Inflammatory macrophage (primary cell): ENCODE data around the gene CSRNP3.

ENCODE experiments used
- DNase-seq, 2 donors: peaks; one replicate each; pipeline ENCODE4 v3.0.0-alpha.2; 2020 to 2022
- total RNA-seq, 18 experiments: gene quantifications; one replicate each; lab custom pipeline; 2026; ENCODE audit warnings: mixed read lengths in 6 of 18, inconsistent platforms in 2 of 18; lab: John Stamatoyannopoulos, UW

The CSRNP3 gene
- total RNA-seq = 0 to 0.26 (median 0.04) reads per million in 18 experiments

- no peak for DNase-seq
Measured at GRCh38 chr2:165469417-165469816, at the start of gene CSRNP3. Gene CSRNP3 (plus strand): TSS chr2:165469698. CDS start chr2:165595066, 125,368 bp downstream.

DNA sequence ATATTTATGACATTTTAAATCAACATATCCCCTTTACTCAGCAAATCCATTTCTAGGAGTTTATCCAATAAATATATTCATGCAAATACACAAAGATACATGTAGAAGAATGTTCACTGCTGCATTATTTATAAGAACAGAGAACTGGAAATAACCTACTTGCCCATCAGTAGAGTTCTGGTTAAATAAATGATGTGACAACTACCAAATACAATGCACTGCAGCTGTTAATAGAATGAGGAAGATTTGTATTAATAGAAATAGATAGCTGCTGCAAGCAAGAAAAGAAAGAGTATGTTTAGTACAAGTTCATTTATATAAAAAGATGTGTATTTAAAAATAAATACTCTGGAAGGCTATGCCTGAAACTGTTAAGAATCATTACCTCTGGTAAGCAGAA lies 49.3 kb upstream of the CSRNP3 start:
- DNase-seq = no peak

DNA sequence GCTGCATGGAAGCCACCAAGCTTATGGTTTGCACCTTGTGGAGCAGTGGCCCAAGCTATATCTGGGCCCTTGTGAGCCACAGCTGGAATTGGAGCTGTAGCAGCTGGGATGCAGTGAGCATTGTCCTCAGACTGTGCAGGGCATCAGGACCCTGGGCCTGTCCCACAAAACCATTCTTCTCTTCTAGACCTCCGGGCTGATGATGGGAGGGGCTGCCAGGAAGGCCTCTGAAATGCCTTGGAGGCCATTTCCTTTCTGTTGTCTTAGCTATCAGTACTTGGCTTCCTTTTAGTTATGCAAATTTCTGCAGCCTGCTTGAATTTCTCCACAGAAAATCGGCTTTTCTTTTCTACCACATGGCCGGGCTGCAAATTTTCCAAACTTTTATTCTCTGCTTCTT lies 46.4 kb upstream of the CSRNP3 start:
- DNase-seq = no peak

- no peak for DNase-seq
Measured at GRCh38 chr2:165425556-165425955, 43.9 kb upstream of the CSRNP3 start.

DNA sequence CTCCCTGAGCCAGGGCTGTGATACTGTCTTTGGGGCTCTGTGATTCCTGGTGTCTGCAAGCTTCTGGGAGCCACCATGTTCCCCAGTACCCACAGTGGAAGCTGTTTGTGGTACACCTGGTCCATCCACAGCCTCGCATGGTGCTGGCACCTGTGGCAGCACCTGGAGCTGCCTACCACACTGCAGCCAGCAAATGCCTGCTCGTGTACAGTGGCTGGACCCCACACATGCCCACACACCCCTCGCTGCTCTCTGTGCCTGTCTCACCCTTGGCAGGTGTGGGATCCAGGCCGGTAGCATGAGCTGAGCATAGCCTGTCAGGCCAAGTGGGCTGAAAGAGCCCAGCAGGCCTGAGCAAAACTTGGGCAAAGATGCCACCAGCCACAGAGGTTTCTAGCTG lies 41.8 kb upstream of the CSRNP3 start:
- DNase-seq = no peak

DNA sequence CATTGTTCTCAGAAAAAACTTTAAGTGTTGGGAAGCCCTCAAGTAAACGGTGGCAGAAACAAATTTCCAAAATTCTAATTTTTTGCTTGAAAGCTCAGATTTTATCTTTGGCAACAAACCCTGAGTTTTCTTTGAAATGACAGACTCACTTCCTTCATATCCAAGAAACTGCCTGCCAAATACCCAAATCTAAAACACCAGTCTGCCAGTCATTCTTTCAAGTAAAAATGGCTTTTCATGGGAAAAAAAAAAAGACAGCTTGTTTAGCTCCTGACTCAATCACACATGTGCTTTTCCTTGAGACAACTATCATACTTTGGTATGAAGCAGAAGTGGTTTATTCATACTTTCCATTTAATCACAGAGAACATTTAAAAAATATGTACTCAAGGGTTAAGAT lies 40.6 kb upstream of the CSRNP3 start:
- DNase-seq = no peak

DNA sequence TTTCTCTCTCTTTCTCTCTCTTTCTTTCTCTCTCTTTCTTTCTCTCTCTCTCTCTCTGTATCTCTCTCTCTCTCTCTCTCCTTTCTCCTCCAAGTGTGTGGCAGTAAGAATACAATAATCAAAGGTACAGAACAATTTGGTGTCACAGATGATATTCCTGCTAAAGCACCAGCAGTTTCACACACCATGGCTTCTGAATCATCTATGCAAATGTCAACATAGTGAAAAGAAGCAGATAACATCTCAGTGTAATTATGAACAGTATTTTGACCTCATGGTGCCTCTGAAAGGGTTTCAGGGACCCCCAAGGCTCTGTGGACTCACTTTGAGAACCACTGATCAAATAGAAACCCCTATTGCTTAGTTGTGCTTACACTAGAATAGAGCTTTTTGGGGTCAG lies 38.5 kb upstream of the CSRNP3 start:
- DNase-seq = no peak

- no peak for DNase-seq
Measured at GRCh38 chr2:165432234-165432966, 37.1 kb upstream of the CSRNP3 start.

DNA sequence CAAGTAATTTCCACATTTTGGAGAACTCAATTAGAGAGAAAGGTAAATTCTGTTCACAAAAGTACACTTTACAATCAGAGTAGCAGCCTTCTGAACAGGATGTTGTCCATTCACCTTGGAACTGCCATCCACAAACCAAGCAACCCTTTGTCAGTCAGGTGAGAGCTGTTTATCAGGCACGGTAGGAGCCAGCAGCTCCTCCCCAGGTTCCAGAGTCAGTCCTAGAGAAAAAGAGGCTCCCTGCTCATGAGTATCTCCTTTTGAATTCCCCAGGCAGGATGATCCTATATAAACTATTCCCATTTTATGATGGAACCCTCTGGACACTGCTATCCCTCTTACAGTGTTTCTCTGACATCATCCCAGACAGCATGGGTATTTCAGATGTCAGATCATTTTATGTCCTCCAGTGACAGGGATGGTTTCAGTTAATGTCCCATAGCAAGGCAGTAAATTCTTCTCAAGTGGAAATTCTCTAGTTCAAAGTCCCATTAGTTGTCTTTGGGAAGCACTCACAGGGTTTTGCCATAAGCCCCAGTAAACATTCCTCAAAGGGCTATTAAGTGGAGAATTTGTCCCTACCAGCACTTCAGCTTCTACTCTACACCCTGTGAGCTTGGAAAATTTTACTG lies 34.5 kb upstream of the CSRNP3 start:
- no peak for DNase-seq

GRCh38 chr2:165435611-165436010 lies 33.9 kb upstream of the CSRNP3 start:
- DNase-seq = no peak

GRCh38 chr2:165436559-165436958 lies 32.9 kb upstream of the CSRNP3 start:
- no peak for DNase-seq

DNA sequence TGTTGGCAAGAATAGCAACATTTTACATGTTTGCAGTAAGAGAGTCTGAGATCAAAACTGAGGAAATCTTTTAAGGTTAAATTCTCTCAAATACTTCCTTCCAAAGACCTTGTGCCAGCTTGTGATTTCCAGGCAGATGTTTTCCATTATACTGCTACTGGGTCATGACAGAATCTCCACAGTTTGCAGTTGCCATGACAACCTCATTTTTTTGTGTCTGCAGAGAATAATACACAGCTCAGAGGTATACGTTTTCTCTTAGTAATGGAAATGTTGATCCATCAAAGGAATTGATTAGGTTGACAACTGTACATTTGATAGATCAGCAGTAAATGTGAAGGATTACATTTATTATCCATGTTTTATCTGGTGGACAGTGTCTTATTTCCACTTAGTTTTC lies 29.1 kb upstream of the CSRNP3 start:
- no peak for DNase-seq

DNA sequence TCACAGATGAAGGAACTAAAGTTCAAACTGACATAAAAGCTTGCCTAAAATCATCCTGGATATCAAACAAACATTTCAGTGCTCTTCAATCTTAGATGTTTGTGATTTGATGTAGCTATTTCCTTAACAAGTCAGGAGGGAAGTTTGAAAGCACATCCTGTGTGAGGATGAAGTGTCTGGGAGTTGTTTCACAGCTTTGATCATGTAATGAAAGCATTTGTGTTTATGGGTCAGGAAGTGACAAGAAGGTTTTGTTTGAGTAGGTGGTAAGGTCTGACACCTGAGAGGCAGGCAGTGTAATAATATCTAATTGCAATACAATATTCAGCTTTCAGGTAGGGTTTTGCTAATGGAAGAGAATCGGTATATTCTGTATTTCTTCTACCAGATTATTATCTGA lies 26.0 kb upstream of the CSRNP3 start:
- DNase-seq = no peak

DNA sequence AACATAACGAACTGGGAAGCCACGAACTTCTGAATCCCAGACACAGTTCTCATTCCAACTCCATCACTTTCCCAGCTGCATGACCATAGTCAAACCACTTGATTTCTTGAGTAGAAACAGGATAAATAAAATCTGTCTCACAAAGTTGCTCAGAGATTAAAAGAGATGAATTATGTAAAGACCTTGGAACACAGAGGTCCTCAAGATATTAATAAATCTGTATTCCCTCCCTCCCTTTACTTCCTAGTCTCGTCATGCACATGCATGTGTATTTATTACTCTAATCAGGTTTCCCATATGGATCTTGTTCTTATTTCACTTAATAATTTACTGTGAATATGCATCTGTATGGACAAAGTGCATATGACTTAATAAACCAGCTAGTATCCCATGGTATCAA lies 21.1 kb upstream of the CSRNP3 start:
- no peak for DNase-seq

- no peak for DNase-seq
Measured at GRCh38 chr2:165450156-165450555, 19.3 kb upstream of the CSRNP3 start.

DNA sequence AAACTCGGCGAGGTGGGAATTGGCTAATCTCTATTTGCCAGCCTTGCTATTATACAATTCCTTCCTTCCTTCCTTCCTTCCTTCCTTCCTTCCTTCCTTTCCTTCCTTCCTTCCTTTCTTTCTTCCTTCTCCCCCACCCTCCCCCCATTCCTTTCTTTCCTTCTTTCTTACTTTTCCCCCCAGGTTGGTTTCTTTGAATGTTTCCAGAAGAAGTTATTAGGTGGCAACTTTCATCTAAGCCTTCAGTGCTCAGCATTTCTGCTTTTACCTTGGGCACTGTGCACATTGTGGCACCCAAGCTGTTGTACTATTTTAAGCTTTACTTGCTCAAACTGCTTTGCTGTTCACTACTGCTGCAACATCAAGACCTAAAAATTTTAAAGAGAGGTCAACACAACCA lies 17.2 kb upstream of the CSRNP3 start:
- no peak for DNase-seq

DNA sequence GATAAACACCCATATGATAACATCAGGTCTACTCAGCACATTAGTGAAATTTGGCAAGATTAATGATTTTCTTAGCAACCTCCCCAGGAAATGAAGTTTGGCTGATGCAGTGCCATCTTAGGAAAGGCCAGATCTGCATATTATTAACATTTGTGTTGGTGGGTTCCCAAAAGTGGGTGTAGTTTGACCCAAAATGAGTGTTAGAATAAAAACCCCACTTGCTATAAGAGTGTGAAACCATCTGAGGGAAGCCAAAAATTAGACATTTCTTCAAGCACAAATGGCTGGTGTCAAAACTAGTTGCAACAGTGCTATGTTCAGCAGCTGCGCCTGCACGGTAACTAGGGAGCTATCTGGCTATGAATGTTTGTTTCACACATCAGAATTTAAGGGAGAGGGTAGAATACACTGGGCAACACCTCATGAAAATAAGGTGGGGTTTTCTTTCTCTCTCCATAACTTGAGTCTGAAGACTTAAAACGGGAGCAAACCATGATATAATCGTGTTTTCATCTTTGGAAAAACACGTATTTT lies 15.9 kb upstream of the CSRNP3 start:
- no peak for DNase-seq

- no peak for DNase-seq
Measured at GRCh38 chr2:165454905-165455304, 14.6 kb upstream of the CSRNP3 start.

GRCh38 chr2:165456027-165456426 lies 13.5 kb upstream of the CSRNP3 start:
- no peak for DNase-seq

DNA sequence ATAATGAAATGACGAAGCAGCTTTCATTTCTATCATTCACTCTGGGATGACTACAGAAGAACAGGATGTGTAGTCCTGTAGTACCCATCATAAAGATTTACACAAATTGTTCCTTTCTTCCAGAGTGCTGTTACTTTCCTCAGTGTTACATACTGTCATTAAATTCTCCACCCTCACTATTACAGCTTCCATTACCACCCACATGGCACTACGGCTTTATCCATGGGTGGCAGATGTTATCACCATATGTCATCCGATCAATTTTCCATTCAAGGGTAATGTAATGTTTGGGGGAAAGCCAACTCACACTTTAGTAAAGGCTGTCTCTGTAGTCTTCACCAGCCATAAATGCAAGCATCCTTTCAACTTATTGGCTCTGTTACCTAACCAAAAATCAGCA lies 7.1 kb upstream of the CSRNP3 start:
- DNase-seq = no peak

- DNase-seq = no peak
Measured at GRCh38 chr2:165466386-165466785, 3.1 kb upstream of the CSRNP3 start.

GRCh38 chr2:165467921-165468320 lies 1.6 kb upstream of the CSRNP3 start:
- DNase-seq = no peak

GRCh38 chr2:165470361-165470760 lies 863 bp downstream of the CSRNP3 start:
- no peak for DNase-seq

DNA sequence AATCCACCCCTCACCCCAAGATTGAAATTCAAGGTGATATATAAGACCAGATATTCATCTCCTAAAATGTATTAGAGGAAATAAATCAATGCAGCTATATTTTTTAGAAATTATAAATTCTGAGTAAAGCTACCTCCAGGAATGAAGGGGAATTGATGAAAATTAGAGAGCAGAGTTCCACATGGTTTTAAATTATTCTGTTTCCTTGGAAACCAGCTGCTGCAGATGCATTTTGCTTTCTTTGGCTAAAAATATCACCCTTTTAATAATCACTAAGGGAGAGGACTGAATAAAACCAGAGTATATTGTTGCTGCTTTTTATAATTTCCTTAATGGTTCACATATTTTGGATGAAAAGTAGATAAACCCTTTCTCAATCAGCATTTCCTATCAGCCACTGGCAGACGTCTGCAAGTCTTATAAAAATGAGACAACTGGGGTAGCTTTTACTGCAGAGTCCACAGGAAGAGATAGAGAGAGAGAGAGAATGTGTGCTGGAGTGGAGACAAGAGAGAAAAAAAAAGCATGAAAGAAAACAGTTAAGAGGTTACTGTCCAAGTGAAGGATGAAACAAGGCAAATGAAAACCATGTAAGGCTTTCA lies 2.0 kb downstream of the CSRNP3 start:
- DNase-seq = no peak
